Caco-2 (cell line): ENCODE data around the gene TRMT112. TPM values are rescaled to one million over a fixed set of nuclear protein-coding genes. Genes with fewer than 3 reads are reported as not detected.

ENCODE experiments used
- BruUV-seq: library from RNA; stranded (reverse); fragments of 400-500 nt; replicated peaks from 2 replicates; lab custom pipeline; 2021; lab: Mats Ljungman, UMichigan
- CTCF ChIA-PET: fragments of 300-600 bp; sonication (Branson Sonifier 250); formaldehyde crosslinking; loops from one replicate; lab custom pipeline; 2022; ENCODE audit warnings: antibody characterized with exemption; lab: Charles Lee
- POLR2A ChIA-PET: fragments of 300-600 bp; sonication (Branson Sonifier 250); formaldehyde crosslinking; loops from one replicate; lab custom pipeline; 2022; ENCODE audit warnings: antibody characterized with exemption; lab: Charles Lee
- DNase-seq, 2 experiments: peaks; one replicate each; pipeline versions ENCODE4 v3.0.0 to v3.0.0-alpha.2; 2020 to 2022
- H3K27me3 ChIP-seq: replicated peaks from 2 replicates; pipeline ENCODE4 v1.6.0; 2011; ENCODE audit warnings: low read length; ENCODE audit not compliant: control insufficient read depth, insufficient read depth
- H3K36me3 ChIP-seq: 2 replicates; pipeline ENCODE4 v1.5.1; 2011; ENCODE audit warnings: low read length; ENCODE audit not compliant: control insufficient read depth, insufficient read depth
- H3K4me1 ChIP-seq: fragments of 250-450 bp; sonication (Bioruptor Pico); 2 replicates; pipeline ENCODE4 v1.5.1; 2020; ENCODE audit warnings: mild to moderate bottlenecking
- H3K4me3 ChIP-seq: 2 replicates; pipeline ENCODE4 v1.5.1; 2011; ENCODE audit warnings: low read depth, mild to moderate bottlenecking, control low read depth, low read length
- H3K9me3 ChIP-seq: fragments of 250-450 bp; sonication (Bioruptor Pico); 2 replicates; pipeline ENCODE4 v1.5.1; 2020; ENCODE audit warnings: mild to moderate bottlenecking, moderate library complexity
- H3K27ac Mint-ChIP-seq: one replicate; pipeline ENCODE4 v1.8.0; 2022; ENCODE audit warnings: mixed read lengths; ENCODE audit not compliant: unreplicated experiment
- H3K27me3 Mint-ChIP-seq: one replicate; pipeline ENCODE4 v1.8.0; 2022; ENCODE audit warnings: mixed read lengths; ENCODE audit not compliant: insufficient read depth, unreplicated experiment
- H3K36me3 Mint-ChIP-seq: one replicate; pipeline ENCODE4 v1.8.0; 2022; ENCODE audit warnings: mild to moderate bottlenecking, mixed read lengths; ENCODE audit not compliant: insufficient read depth, unreplicated experiment
- H3K4me1 Mint-ChIP-seq: one replicate; pipeline ENCODE4 v1.8.0; 2022; ENCODE audit warnings: low read depth, mixed read lengths; ENCODE audit not compliant: unreplicated experiment
- H3K4me3 Mint-ChIP-seq: one replicate; pipeline ENCODE4 v1.8.0; 2022; ENCODE audit warnings: mild to moderate bottlenecking, moderate library complexity, mixed read lengths; ENCODE audit not compliant: unreplicated experiment
- H3K9me3 Mint-ChIP-seq: one replicate; pipeline ENCODE4 v1.8.0; 2022; ENCODE audit warnings: mixed read lengths; ENCODE audit not compliant: unreplicated experiment
- CTCF ChIP-seq, 2 experiments: fragments of 200-600 bp in 1 of 2; IDR thresholded peaks; 1 replicate in 1 of 2; 2 replicates in 1 of 2; pipeline versions ENCODE4 v1.5.1 to v1.8.0; 2011 to 2022; ENCODE audit warnings: antibody characterized with exemption in 1 of 2, control low read depth in 1 of 2, inconsistent platforms in 1 of 2, low read depth in 1 of 2, low read length in 1 of 2, mild to moderate bottlenecking in 1 of 2, moderate library complexity in 1 of 2; ENCODE audit not compliant: insufficient read depth in 1 of 2, severe bottlenecking in 1 of 2, unreplicated experiment in 1 of 2
- intact Hi-C: fragments of 100-400 bp; cut with micrococcal nuclease; formaldehyde crosslinking; loops from one replicate; pipeline ENCODE4 v1.10.0; 2022; ENCODE audit not compliant: unreplicated experiment
- total RNA-seq: library from RNA; stranded (reverse); gene quantifications from 2 replicates; pipeline ENCODE4 v1.2.3, GENCODE V29; 2022

TRMT112 gene
- total RNA-seq, 1 experiment from 2014 or later, result 246 TPM

GRCh38 chr11:64333556-64333955 is 16.2 kb upstream of the TRMT112 start:
- no peak overlapping the region for H3K27ac Mint-ChIP-seq
- intact Hi-C loops, result no loop called here
- H3K4me1 ChIP-seq, result peaks cover 5% of the 10 kb centered on the region; the same call in 1 of the 2 replicates
- no peaks in the 10 kb centered on the region for H3K27me3 Mint-ChIP-seq
- H3K9me3 Mint-ChIP-seq, result no peaks in the 10 kb centered on the region
- BruUV-seq, result no TSS peak
- DNase-seq, result no peak
- no peak overlapping the region for H3K4me3 Mint-ChIP-seq
- ChIA-PET CTCF (interaction anchor here (3.1 kb wide), 1 partner anchor 16 kb away, joined by 24 read pairs; the partner anchor contains the start of genes PRDX5 and TRMT112), POLR2A (interaction anchor here (0.5 kb wide), 1 partner anchor 38 kb away, joined by 3 read pairs; no protein-coding TSS in a partner anchor)
- no peak for TF ChIP-seq CTCF (IDR thresholded peaks at IDR 0.05; ENCODE audit: insufficient read depth in 1 of 2, low read depth in 1 of 2, low read length in 1 of 2, severe bottlenecking in 1 of 2, unreplicated experiment in 1 of 2)
- no peaks in the 10 kb centered on the region for H3K27me3 ChIP-seq
- no peak overlapping the region for H3K4me3 ChIP-seq
- peaks cover 12% of the 10 kb centered on the region for H3K4me1 Mint-ChIP-seq
- H3K36me3 Mint-ChIP-seq, result peaks cover 4% of the 10 kb centered on the region
- H3K36me3 ChIP-seq, result no peaks in the 10 kb centered on the region
- no peaks in the 10 kb centered on the region for H3K9me3 ChIP-seq

- H3K36me3 ChIP-seq, result no peaks in the 10 kb centered on the region
- peaks cover 5% of the 10 kb centered on the region; the same call in 1 of the 2 replicates for H3K4me1 ChIP-seq
- Mint-ChIP-seq H3K4me1 (peaks cover 12% of the 10 kb centered on the region), H3K27ac (no peak overlapping the region), H3K9me3 (no peaks in the 10 kb centered on the region), H3K4me3 (no peak overlapping the region), H3K36me3 (peaks cover 4% of the 10 kb centered on the region), H3K27me3 (no peaks in the 10 kb centered on the region)
- ChIA-PET CTCF (interaction anchor here (0.6 to 3.1 kb wide), 8 partner anchors 9 to 1559 kb away, joined by 3 to 24 read pairs (median 4); partner anchors contain the start of genes CCDC85B, PRDX5, RPS6KA4 and TRMT112), POLR2A (interaction anchor here (3.0 kb wide), 1 partner anchor 14 kb away, joined by 13 read pairs; the partner anchor contains the start of genes PRDX5 and TRMT112)
- peak; percentile 17 to 20 for TF ChIP-seq CTCF (IDR thresholded peaks at IDR 0.05; ENCODE audit: insufficient read depth in 1 of 2, low read depth in 1 of 2, low read length in 1 of 2, severe bottlenecking in 1 of 2, unreplicated experiment in 1 of 2)
- DNase-seq, result peak; percentile 42 to 55
- no peak overlapping the region for H3K4me3 ChIP-seq
- no TSS peak for BruUV-seq
- intact Hi-C loops, result no loop called here
- no peaks in the 10 kb centered on the region for H3K27me3 ChIP-seq
- H3K9me3 ChIP-seq, result no peaks in the 10 kb centered on the region
Observed at GRCh38 chr11:64331569-64332371, 14.4 kb upstream of the TRMT112 start.

GRCh38 chr11:64330888-64331287 is 13.5 kb upstream of the TRMT112 start:
- no peak overlapping the region for H3K4me3 Mint-ChIP-seq
- TF ChIP-seq CTCF (IDR thresholded peaks at IDR 0.05; ENCODE audit: insufficient read depth in 1 of 2, low read depth in 1 of 2, low read length in 1 of 2, severe bottlenecking in 1 of 2, unreplicated experiment in 1 of 2), result no peak
- ChIA-PET POLR2A (interaction anchor here (3.0 kb wide), 1 partner anchor 13 kb away, joined by 13 read pairs; the partner anchor contains the start of genes PRDX5 and TRMT112), CTCF (interaction anchor here (0.8 to 3.1 kb wide), 7 partner anchors 10 to 60 kb away, joined by 3 to 24 read pairs (median 4); partner anchors contain the start of genes PRDX5, RPS6KA4 and TRMT112)
- peaks cover 4% of the 10 kb centered on the region for H3K36me3 Mint-ChIP-seq
- no peak overlapping the region for H3K27ac Mint-ChIP-seq
- peaks cover 5% of the 10 kb centered on the region; the same call in 1 of the 2 replicates for H3K4me1 ChIP-seq
- H3K36me3 ChIP-seq, result no peaks in the 10 kb centered on the region
- no peaks in the 10 kb centered on the region for H3K27me3 ChIP-seq
- no peaks in the 10 kb centered on the region for H3K9me3 Mint-ChIP-seq
- intact Hi-C loops, result no loop called here
- no peaks in the 10 kb centered on the region for H3K27me3 Mint-ChIP-seq
- H3K4me3 ChIP-seq, result no peak overlapping the region
- peaks cover 12% of the 10 kb centered on the region for H3K4me1 Mint-ChIP-seq
- no TSS peak for BruUV-seq
- no peaks in the 10 kb centered on the region for H3K9me3 ChIP-seq
- DNase-seq, result no peak
